WTC11 (cell line): ENCODE results near the gene MTTP. TPM values are rescaled to one million over a fixed set of nuclear protein-coding genes. Genes with fewer than 3 reads are reported as not detected.

ENCODE experiments used
- ATAC-seq: fragments of 200-7000 bp; cut with Tn5 transposase; 2 replicates; pipeline ENCODE4 v1.10.0; 2021; ENCODE audit warnings: mild to moderate bottlenecking, moderate library complexity
- CTCF ChIA-PET: fragments of 300-600 bp; sonication (Branson Sonifier 250); formaldehyde crosslinking; loops from one replicate; lab custom pipeline; 2021; ENCODE audit warnings: antibody characterized with exemption; lab: Charles Lee
- POLR2A ChIA-PET: fragments of 350-600 bp; sonication (Branson Sonifier 250); formaldehyde crosslinking; loops from one replicate; lab custom pipeline; 2021; ENCODE audit warnings: antibody characterized with exemption; lab: Charles Lee
- DNase-seq: peaks from one replicate; pipeline ENCODE4 v3.0.0; 2021; ENCODE audit warnings: low spot score
- H3K27ac Mint-ChIP-seq: 2 replicates; pipeline ENCODE4 v1.8.0; 2021; ENCODE audit warnings: mixed read lengths
- H3K27me3 Mint-ChIP-seq: 2 replicates; pipeline ENCODE4 v1.8.0; 2021; ENCODE audit warnings: low read depth, mild to moderate bottlenecking, moderate library complexity, mixed read lengths
- H3K36me3 Mint-ChIP-seq: 2 replicates; pipeline ENCODE4 v1.8.0; 2021; ENCODE audit warnings: mixed read lengths
- H3K4me1 Mint-ChIP-seq: 2 replicates; pipeline ENCODE4 v1.8.0; 2022; ENCODE audit warnings: mixed read lengths
- H3K4me3 Mint-ChIP-seq: 2 replicates; pipeline ENCODE4 v1.8.0; 2021; ENCODE audit warnings: mild to moderate bottlenecking, moderate library complexity, mixed read lengths
- H3K9me3 Mint-ChIP-seq: 2 replicates; pipeline ENCODE4 v1.8.0; 2021; ENCODE audit warnings: mixed read lengths
- AFF4 ChIP-seq: sonication (generic); formaldehyde crosslinking; IDR thresholded peaks from 2 replicates; pipeline ENCODE4 v1.8.1; 2023; ENCODE audit warnings: mild to moderate bottlenecking, missing genetic modification reagents, borderline replicate concordance
- ELF4 ChIP-seq: sonication (generic); formaldehyde crosslinking; IDR thresholded peaks from 2 replicates; pipeline ENCODE4 v1.8.1; 2022; ENCODE audit warnings: low read depth, mild to moderate bottlenecking, moderate library complexity, missing genetic modification reagents
- FOXJ3 ChIP-seq: sonication (generic); formaldehyde crosslinking; IDR thresholded peaks from 2 replicates; pipeline ENCODE4 v1.9.0; 2021; ENCODE audit warnings: missing genetic modification reagents, mild to moderate bottlenecking, borderline replicate concordance
- FOXP1 ChIP-seq: sonication (generic); formaldehyde crosslinking; IDR thresholded peaks from 2 replicates; pipeline ENCODE4 v1.8.0; 2022; ENCODE audit warnings: missing genetic modification reagents, mild to moderate bottlenecking, moderate library complexity, borderline replicate concordance
- IRF1 ChIP-seq: sonication (generic); formaldehyde crosslinking; IDR thresholded peaks from 2 replicates; pipeline ENCODE4 v1.8.0; 2023; ENCODE audit warnings: missing genetic modification reagents
- JUN ChIP-seq: sonication (generic); formaldehyde crosslinking; IDR thresholded peaks from 2 replicates; pipeline ENCODE4 v1.8.0; 2023; ENCODE audit warnings: mild to moderate bottlenecking, missing genetic modification reagents
- KAT7 ChIP-seq: sonication (generic); formaldehyde crosslinking; IDR thresholded peaks from 2 replicates; pipeline ENCODE4 v1.8.1; 2023; ENCODE audit warnings: missing genetic modification reagents, mild to moderate bottlenecking, borderline replicate concordance
- MAX ChIP-seq: sonication (generic); formaldehyde crosslinking; IDR thresholded peaks from 2 replicates; pipeline ENCODE4 v1.8.0; 2022; ENCODE audit warnings: mild to moderate bottlenecking, missing genetic modification reagents
- MYBL2 ChIP-seq: sonication (generic); formaldehyde crosslinking; IDR thresholded peaks from 2 replicates; pipeline ENCODE4 v1.8.1; 2023; ENCODE audit warnings: mild to moderate bottlenecking, moderate library complexity, missing genetic modification reagents
- NFATC4 ChIP-seq: fragments of 250-450 bp; sonication (Bioruptor Pico); IDR thresholded peaks from 2 replicates; pipeline ENCODE4 v1.9.0; 2021; ENCODE audit warnings: mild to moderate bottlenecking
- NR1H2 ChIP-seq: sonication (generic); formaldehyde crosslinking; IDR thresholded peaks from 2 replicates; pipeline ENCODE4 v1.9.0; 2021; ENCODE audit warnings: mild to moderate bottlenecking, moderate library complexity, missing genetic modification reagents
- SMAD4 ChIP-seq: sonication (generic); formaldehyde crosslinking; IDR thresholded peaks from 2 replicates; pipeline ENCODE4 v1.8.0; 2022; ENCODE audit warnings: mild to moderate bottlenecking, missing genetic modification reagents
- TEAD4 ChIP-seq: sonication (generic); formaldehyde crosslinking; IDR thresholded peaks from 2 replicates; pipeline ENCODE4 v1.8.0; 2022; ENCODE audit warnings: mild to moderate bottlenecking, missing genetic modification reagents
- TP53 ChIP-seq: sonication (generic); formaldehyde crosslinking; IDR thresholded peaks from 2 replicates; pipeline ENCODE4 v1.8.1; 2023; ENCODE audit warnings: mild to moderate bottlenecking, missing genetic modification reagents
- total RNA-seq: library from RNA; stranded (reverse); gene quantifications from 3 replicates; pipeline ENCODE4 v1.2.3, GENCODE V29; 2021
- TF ChIP-seq, protein P1 (sequence below): sonication (generic); formaldehyde crosslinking; conservative IDR thresholded peaks from 2 replicates; pipeline ENCODE4 v1.8.1; 2023; ENCODE audit warnings: mild to moderate bottlenecking, low read depth, missing genetic modification reagents, moderate library complexity
- TF ChIP-seq, protein P2 (sequence below): sonication (generic); formaldehyde crosslinking; IDR thresholded peaks from 2 replicates; pipeline ENCODE4 v1.8.1; 2022; ENCODE audit warnings: low read depth, missing genetic modification reagents, borderline replicate concordance

MTTP gene
- total RNA-seq, 1 experiment from 2014 or later: 0.26 TPM

DNA sequence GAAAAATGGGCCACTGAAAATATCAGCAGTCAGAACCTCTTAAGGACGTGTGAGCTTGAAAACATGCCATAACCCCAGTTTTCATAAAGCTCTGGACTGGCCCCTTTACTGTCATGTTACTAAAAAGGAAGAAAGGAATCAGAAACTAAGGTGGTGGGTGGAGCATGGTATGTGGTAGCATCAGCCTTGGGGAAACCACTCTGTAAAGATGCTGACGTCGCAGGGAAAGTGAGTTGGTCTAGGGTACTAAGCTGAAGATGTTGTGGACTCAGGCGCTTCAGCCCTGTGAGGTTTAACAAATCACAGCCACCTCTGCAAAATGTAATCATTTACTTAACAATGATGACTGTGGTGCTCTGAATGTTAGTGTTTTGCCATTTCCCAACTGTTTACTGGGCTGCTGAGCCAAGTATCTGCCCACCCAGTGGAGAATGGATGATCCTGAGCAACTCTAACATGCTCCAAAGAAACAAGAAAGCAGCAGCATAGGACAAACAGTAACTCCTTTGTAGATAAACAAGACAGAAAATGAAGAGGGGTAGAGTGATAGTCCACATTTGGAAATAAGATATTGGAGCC is 49.6 kb downstream of the MTTP start:
- POLR2A ChIA-PET: no interaction called here
- CTCF ChIA-PET: interaction anchor here (1.0 kb wide), 1 partner anchor 61 kb away, joined by 3 read pairs; the partner anchor contains the start of gene TRMT10A
- no peaks in the 10 kb centered on the region for H3K27me3 Mint-ChIP-seq
- H3K4me3 Mint-ChIP-seq: no peak overlapping the region
- H3K4me1 Mint-ChIP-seq: peaks cover 10% of the 10 kb centered on the region
- no peaks in the 10 kb centered on the region for H3K9me3 Mint-ChIP-seq
- H3K27ac Mint-ChIP-seq: 0 out of 2 replicates have a peak overlapping the region, but pooled peaks have one; percentile 37
- DNase-seq (no peak), ATAC-seq (peak; percentile 84)
- no peak for TF ChIP-seq KAT7
- TF ChIP-seq TP53: no peak
- TF ChIP-seq NFATC4: no peak
- H3K36me3 Mint-ChIP-seq: no peaks in the 10 kb centered on the region

DNA sequence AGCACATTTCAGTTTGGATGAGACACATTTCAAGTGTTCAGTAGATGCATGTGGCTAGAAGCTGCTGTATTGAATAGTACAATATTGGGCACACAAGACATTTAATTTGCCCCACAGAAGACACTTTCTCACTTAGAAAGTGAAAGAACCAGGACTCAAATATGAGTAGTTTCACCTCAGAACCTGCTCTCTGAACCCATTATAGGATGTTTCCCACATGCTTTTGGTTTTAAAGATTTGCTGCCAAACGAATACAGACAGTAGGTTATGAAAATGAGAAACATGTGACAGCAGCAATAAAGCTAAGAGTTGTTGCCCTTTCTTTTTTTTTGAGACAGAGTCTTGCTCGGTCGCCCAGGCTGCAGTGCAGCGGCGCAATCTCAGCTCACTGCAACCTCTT is 50.7 kb downstream of the MTTP start:
- Mint-ChIP-seq H3K27ac (no peak overlapping the region), H3K9me3 (no peaks in the 10 kb centered on the region), H3K27me3 (no peaks in the 10 kb centered on the region)
- DNase-seq (no peak), ATAC-seq (no peak)
- POLR2A ChIA-PET: no interaction called here
- TF ChIP-seq ELF4 (CRISPR knock-in tag): no peak
- TF ChIP-seq MYBL2: no peak
- no peak for TF ChIP-seq IRF1 (CRISPR knock-in tag)
- no peak for TF ChIP-seq FOXJ3
- no peak for TF ChIP-seq JUN (CRISPR knock-in tag)
- no peak for TF ChIP-seq MAX (CRISPR knock-in tag)
- TF ChIP-seq FOXP1: no peak
- TF ChIP-seq SMAD4 (CRISPR knock-in tag): no peak
- no peak for TF ChIP-seq AFF4 (CRISPR knock-in tag)
- no peak for TF ChIP-seq NR1H2 (CRISPR knock-in tag)
- TF ChIP-seq TEAD4 (CRISPR knock-in tag): no peak
- TF ChIP-seq, protein P1, sequence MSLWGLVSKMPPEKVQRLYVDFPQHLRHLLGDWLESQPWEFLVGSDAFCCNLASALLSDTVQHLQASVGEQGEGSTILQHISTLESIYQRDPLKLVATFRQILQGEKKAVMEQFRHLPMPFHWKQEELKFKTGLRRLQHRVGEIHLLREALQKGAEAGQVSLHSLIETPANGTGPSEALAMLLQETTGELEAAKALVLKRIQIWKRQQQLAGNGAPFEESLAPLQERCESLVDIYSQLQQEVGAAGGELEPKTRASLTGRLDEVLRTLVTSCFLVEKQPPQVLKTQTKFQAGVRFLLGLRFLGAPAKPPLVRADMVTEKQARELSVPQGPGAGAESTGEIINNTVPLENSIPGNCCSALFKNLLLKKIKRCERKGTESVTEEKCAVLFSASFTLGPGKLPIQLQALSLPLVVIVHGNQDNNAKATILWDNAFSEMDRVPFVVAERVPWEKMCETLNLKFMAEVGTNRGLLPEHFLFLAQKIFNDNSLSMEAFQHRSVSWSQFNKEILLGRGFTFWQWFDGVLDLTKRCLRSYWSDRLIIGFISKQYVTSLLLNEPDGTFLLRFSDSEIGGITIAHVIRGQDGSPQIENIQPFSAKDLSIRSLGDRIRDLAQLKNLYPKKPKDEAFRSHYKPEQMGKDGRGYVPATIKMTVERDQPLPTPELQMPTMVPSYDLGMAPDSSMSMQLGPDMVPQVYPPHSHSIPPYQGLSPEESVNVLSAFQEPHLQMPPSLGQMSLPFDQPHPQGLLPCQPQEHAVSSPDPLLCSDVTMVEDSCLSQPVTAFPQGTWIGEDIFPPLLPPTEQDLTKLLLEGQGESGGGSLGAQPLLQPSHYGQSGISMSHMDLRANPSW (CRISPR knock-in tag): no peak
- TF ChIP-seq, protein P2, sequence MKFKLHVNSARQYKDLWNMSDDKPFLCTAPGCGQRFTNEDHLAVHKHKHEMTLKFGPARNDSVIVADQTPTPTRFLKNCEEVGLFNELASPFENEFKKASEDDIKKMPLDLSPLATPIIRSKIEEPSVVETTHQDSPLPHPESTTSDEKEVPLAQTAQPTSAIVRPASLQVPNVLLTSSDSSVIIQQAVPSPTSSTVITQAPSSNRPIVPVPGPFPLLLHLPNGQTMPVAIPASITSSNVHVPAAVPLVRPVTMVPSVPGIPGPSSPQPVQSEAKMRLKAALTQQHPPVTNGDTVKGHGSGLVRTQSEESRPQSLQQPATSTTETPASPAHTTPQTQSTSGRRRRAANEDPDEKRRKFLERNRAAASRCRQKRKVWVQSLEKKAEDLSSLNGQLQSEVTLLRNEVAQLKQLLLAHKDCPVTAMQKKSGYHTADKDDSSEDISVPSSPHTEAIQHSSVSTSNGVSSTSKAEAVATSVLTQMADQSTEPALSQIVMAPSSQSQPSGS (CRISPR knock-in tag): no peak
- TF ChIP-seq, all 79 proteins: peak for 0
- Mint-ChIP-seq H3K4me1 (peaks cover 10% of the 10 kb centered on the region), H3K36me3 (no peaks in the 10 kb centered on the region), H3K4me3 (no peak overlapping the region)
- CTCF ChIA-PET: no interaction called here
